22Rv1 (cell line): ENCODE results near the gene PLSCR4.

Experiments used
- CTCF ChIP-seq: fragments of 450-650 bp; IDR thresholded peaks from 2 replicates; pipeline ENCODE4 v1.5.1; 2017; ENCODE audit warnings: mild to moderate bottlenecking
- ZFX ChIP-seq: fragments of 450-650 bp; IDR thresholded peaks from 2 replicates; pipeline ENCODE4 v1.6.1; 2017; ENCODE audit warnings: antibody characterized with exemption, borderline replicate concordance

GRCh38 chr3:146195030-146195429, 55.9 kb downstream of the PLSCR4 start:
- TF ChIP-seq CTCF = no peak
- TF ChIP-seq ZFX = no peak
